ENCODE measurements around the gene KRTAP5-2. TPM values are rescaled to one million over a fixed set of nuclear protein-coding genes. Genes with fewer than 3 reads are reported as not detected.
"Not testable (repeated sequence)": the region's sequence is repeated elsewhere in the genome, so short reads cannot be mapped to it uniquely, and the experiment has no call there.

KRTAP5-2 gene
- polyA plus RNA-seq, 3 donors: not detected

GRCh38 chr11:1607156-1607845 is 9.2 kb upstream of the KRTAP5-2 start:
- H3K9ac ChIP-seq (ENCODE audit: insufficient read depth, low read length, poor library complexity, severe bottlenecking); H3K4me2 ChIP-seq (replicated peaks; ENCODE audit: extremely low read depth, low read length, poor library complexity, severe bottlenecking); DNase-seq; intact Hi-C loops (cut with micrococcal nuclease); H4K20me1 ChIP-seq (ENCODE audit: insufficient read depth, low read length); H3K4me1 ChIP-seq (ENCODE audit: control insufficient read depth in 1 of 2, insufficient read depth in 2 of 2, low read length in 2 of 2); H3K4me1 Mint-ChIP-seq; H2AFZ ChIP-seq (ENCODE audit: insufficient read depth, low read depth, low read length, poor library complexity, severe bottlenecking); H3K9me3 Mint-ChIP-seq; H3K36me3 ChIP-seq (replicated peaks in 1 of 2; ENCODE audit: control insufficient read depth in 1 of 2, insufficient read depth in 2 of 2, low read length in 2 of 2); H3K36me3 Mint-ChIP-seq; H3K27ac ChIP-seq (ENCODE audit: low read depth in 1 of 2, low read length in 2 of 2); H3K4me3 ChIP-seq (replicated peaks in 1 of 3; ENCODE audit: low read depth in 2 of 3, low read length in 3 of 3); H3K27me3 ChIP-seq (ENCODE audit: control insufficient read depth in 2 of 2, insufficient read depth in 2 of 2, low read length in 2 of 2); H3K9me3 ChIP-seq (replicated peaks in 1 of 2; ENCODE audit: control insufficient read depth in 1 of 2, insufficient read depth in 1 of 2, low read length in 2 of 2); H3K79me2 ChIP-seq (ENCODE audit: insufficient read depth, low read length): not testable (repeated sequence)
- Mint-ChIP-seq H3K27me3 (ENCODE audit: low read depth in 3 of 3) (peaks cover 13 to 28% (median 27%) of the 10 kb centered on the region in 3 donors), H3K27ac (peak overlapping the region in 1 of 7 donors; percentile 43), H3K4me3 (peak overlapping the region in 1 of 2 donors; percentile 28)
- 62% methylated on average over 18 of the region's 18 CpGs for WGBS (ENCODE audit: insufficient coverage)

GRCh38 chr11:1605923-1606322 is 7.8 kb upstream of the KRTAP5-2 start:
- H3K27ac ChIP-seq (ENCODE audit: low read depth in 1 of 2, low read length in 2 of 2); intact Hi-C loops (cut with micrococcal nuclease); H3K4me3 ChIP-seq (replicated peaks in 1 of 3; ENCODE audit: low read depth in 2 of 3, low read length in 3 of 3); H3K4me1 ChIP-seq (ENCODE audit: control insufficient read depth in 1 of 2, insufficient read depth in 2 of 2, low read length in 2 of 2); H3K27me3 ChIP-seq (ENCODE audit: control insufficient read depth in 2 of 2, insufficient read depth in 2 of 2, low read length in 2 of 2); H3K36me3 ChIP-seq (replicated peaks in 1 of 2; ENCODE audit: control insufficient read depth in 1 of 2, insufficient read depth in 2 of 2, low read length in 2 of 2); DNase-seq; H3K9me3 ChIP-seq (replicated peaks in 1 of 2; ENCODE audit: control insufficient read depth in 1 of 2, insufficient read depth in 1 of 2, low read length in 2 of 2); H3K4me3 Mint-ChIP-seq; H3K4me2 ChIP-seq (replicated peaks; ENCODE audit: extremely low read depth, low read length, poor library complexity, severe bottlenecking); H2AFZ ChIP-seq (ENCODE audit: insufficient read depth, low read depth, low read length, poor library complexity, severe bottlenecking); H3K79me2 ChIP-seq (ENCODE audit: insufficient read depth, low read length); H4K20me1 ChIP-seq (ENCODE audit: insufficient read depth, low read length); H3K36me3 Mint-ChIP-seq; H3K9me3 Mint-ChIP-seq; H3K27ac Mint-ChIP-seq; H3K9ac ChIP-seq (ENCODE audit: insufficient read depth, low read length, poor library complexity, severe bottlenecking); H3K4me1 Mint-ChIP-seq: not testable (repeated sequence)
- H3K27me3 Mint-ChIP-seq (ENCODE audit: low read depth in 3 of 3): peaks cover 18 to 33% (median 29%) of the 10 kb centered on the region in 3 donors
- 89% methylated on average over 9 of the region's 13 CpGs for WGBS (ENCODE audit: insufficient coverage)

GRCh38 chr11:1604711-1605110 is 6.6 kb upstream of the KRTAP5-2 start:
- H3K4me1 ChIP-seq (ENCODE audit: control insufficient read depth in 1 of 2, insufficient read depth in 2 of 2, low read length in 2 of 2): no peaks in the 10 kb centered on the region
- DNase-seq: no peak
- no peak overlapping the region for H3K9ac ChIP-seq (ENCODE audit: insufficient read depth, low read length, poor library complexity, severe bottlenecking)
- no peak overlapping the region for H2AFZ ChIP-seq (ENCODE audit: insufficient read depth, low read depth, low read length, poor library complexity, severe bottlenecking)
- Mint-ChIP-seq H3K4me1 (no peaks in the 10 kb centered on the region), H3K4me3 (no peak overlapping the region), H3K27me3 (ENCODE audit: low read depth in 3 of 3) (peaks cover 25 to 42% (median 33%) of the 10 kb centered on the region in 3 donors), H3K36me3 (no peaks in the 10 kb centered on the region), H3K27ac (no peak overlapping the region), H3K9me3 (peaks cover 0 to 3% (median 0%) of the 10 kb centered on the region in 7 donors)
- intact Hi-C loops (cut with micrococcal nuclease): no loop called here
- no peaks in the 10 kb centered on the region for H3K79me2 ChIP-seq (ENCODE audit: insufficient read depth, low read length)
- H3K27ac ChIP-seq (ENCODE audit: low read depth in 1 of 2, low read length in 2 of 2): no peak overlapping the region
- no peaks in the 10 kb centered on the region for H3K9me3 ChIP-seq (replicated peaks in 1 of 2; ENCODE audit: control insufficient read depth in 1 of 2, insufficient read depth in 1 of 2, low read length in 2 of 2)
- no peak overlapping the region for H3K4me2 ChIP-seq (replicated peaks; ENCODE audit: extremely low read depth, low read length, poor library complexity, severe bottlenecking)
- no peaks in the 10 kb centered on the region for H3K36me3 ChIP-seq (replicated peaks in 1 of 2; ENCODE audit: control insufficient read depth in 1 of 2, insufficient read depth in 2 of 2, low read length in 2 of 2)
- peaks cover 2 to 6% of the 10 kb centered on the region in 2 donors for H3K27me3 ChIP-seq (ENCODE audit: control insufficient read depth in 2 of 2, insufficient read depth in 2 of 2, low read length in 2 of 2)
- H4K20me1 ChIP-seq (ENCODE audit: insufficient read depth, low read length): no peaks in the 10 kb centered on the region
- WGBS (ENCODE audit: insufficient coverage): 88% methylated on average over 7 of the region's 7 CpGs
- no peak overlapping the region for H3K4me3 ChIP-seq (replicated peaks in 1 of 3; ENCODE audit: low read depth in 2 of 3, low read length in 3 of 3)
- no peak for TF ChIP-seq CTCF (IDR thresholded peaks at IDR 0.05)

Data from CD14-positive monocyte (primary cell).